ENCODE data around the gene DERL3. TPM values are rescaled to one million over a fixed set of nuclear protein-coding genes. Genes with fewer than 3 reads are reported as not detected.
A peak's percentile ranks its signal among the peaks of the same experiment; 100 is the strongest.

Gene DERL3
- total RNA-seq, 1 experiment from 2014 or later: 9.8 TPM

GRCh38 chr22:23789121-23789520 lies 49.7 kb downstream of the DERL3 start:
- Histone ChIP-seq H4K91ac (ENCODE audit: insufficient read length, low read depth, low read length) (no peak overlapping the region), H3K4ac (ENCODE audit: low read depth, low read length) (no peak overlapping the region), H2AFZ (ENCODE audit: low read length) (no peak overlapping the region), H2BK15ac (ENCODE audit: low read depth, low read length) (no peak overlapping the region), H3K9me3 (ENCODE audit: control insufficient read depth, low read depth, low read length) (no peaks in the 10 kb centered on the region), H3K79me2 (ENCODE audit: insufficient read depth, low read length) (peaks cover 16% of the 10 kb centered on the region; the same call in 1 of the 2 replicates), H3K27me3 (ENCODE audit: insufficient read depth, low read length) (no peaks in the 10 kb centered on the region; the same call in 1 of the 2 replicates), H4K5ac (ENCODE audit: insufficient read length, low read depth, low read length) (no peak overlapping the region), H3K79me1 (ENCODE audit: insufficient read depth, low read depth, low read length, poor library complexity, severe bottlenecking) (no peaks in the 10 kb centered on the region), H3T11ph (ENCODE audit: low read length) (no peak overlapping the region), H2BK5ac (ENCODE audit: insufficient read length, low read length) (no peak overlapping the region), H3K23me2 (ENCODE audit: insufficient read length, low read depth, low read length, poor library complexity, severe bottlenecking) (peaks cover 2% of the 10 kb centered on the region), H3K4me2 (ENCODE audit: insufficient read depth, insufficient read length, low read length) (no peak overlapping the region), H4K8ac (replicated peaks; ENCODE audit: insufficient read length, low read depth, low read length) (no peak overlapping the region), H2AK5ac (ENCODE audit: insufficient read length, low read length) (no peak overlapping the region), H3K27ac (ENCODE audit: insufficient read length, low read depth, low read length) (no peak overlapping the region), H3K18ac (ENCODE audit: insufficient read length, low read depth, low read length) (no peak overlapping the region), H2BK12ac (ENCODE audit: insufficient read length, low read depth, low read length) (no peak overlapping the region), H3K56ac (ENCODE audit: insufficient read length, low read depth, low read length) (no peak overlapping the region), H2BK120ac (ENCODE audit: low read depth, low read length, poor library complexity, severe bottlenecking) (no peak overlapping the region), H3K23ac (ENCODE audit: insufficient read length, low read depth, low read length) (no peak overlapping the region), H3K14ac (ENCODE audit: insufficient read depth, low read length) (no peak overlapping the region), H3K4me1 (ENCODE audit: insufficient read depth, low read length) (peaks cover 2% of the 10 kb centered on the region; the same call in 1 of the 2 replicates), H3K9ac (ENCODE audit: extremely low read depth, insufficient read length, low read length) (no peak overlapping the region), H4K20me1 (ENCODE audit: control insufficient read depth, insufficient read depth, insufficient read length) (no peaks in the 10 kb centered on the region), H2BK20ac (ENCODE audit: low read depth, low read length, poor library complexity, severe bottlenecking) (no peak overlapping the region)
- WGBS (ENCODE audit: extremely low coverage, insufficient read length, low lambda C conversion rate): no CpG with 5 or more reads among the region's 4 CpGs
- Mint-ChIP-seq H3K4me1 (peaks cover 22 to 30% of the 10 kb centered on the region in 2 experiments), H3K9me3 (no peaks in the 10 kb centered on the region), H3K36me3 (ENCODE audit: insufficient read depth in 1 of 3, low read depth in 3 of 3) (peaks cover 10 to 32% (median 29%) of the 10 kb centered on the region in 3 experiments; a peak in 6 of 7 replicates), H3K27me3 (ENCODE audit: low read depth) (no peaks in the 10 kb centered on the region), H3K27ac (no peak overlapping the region; a peak in 1 of 7 replicates), H3K4me3 (peak overlapping the region in 1 of 2 experiments; percentile 45; a peak in 2 of 5 replicates)
- DNase-seq: peak; percentile 34
- TF ChIP-seq, protein P1, sequence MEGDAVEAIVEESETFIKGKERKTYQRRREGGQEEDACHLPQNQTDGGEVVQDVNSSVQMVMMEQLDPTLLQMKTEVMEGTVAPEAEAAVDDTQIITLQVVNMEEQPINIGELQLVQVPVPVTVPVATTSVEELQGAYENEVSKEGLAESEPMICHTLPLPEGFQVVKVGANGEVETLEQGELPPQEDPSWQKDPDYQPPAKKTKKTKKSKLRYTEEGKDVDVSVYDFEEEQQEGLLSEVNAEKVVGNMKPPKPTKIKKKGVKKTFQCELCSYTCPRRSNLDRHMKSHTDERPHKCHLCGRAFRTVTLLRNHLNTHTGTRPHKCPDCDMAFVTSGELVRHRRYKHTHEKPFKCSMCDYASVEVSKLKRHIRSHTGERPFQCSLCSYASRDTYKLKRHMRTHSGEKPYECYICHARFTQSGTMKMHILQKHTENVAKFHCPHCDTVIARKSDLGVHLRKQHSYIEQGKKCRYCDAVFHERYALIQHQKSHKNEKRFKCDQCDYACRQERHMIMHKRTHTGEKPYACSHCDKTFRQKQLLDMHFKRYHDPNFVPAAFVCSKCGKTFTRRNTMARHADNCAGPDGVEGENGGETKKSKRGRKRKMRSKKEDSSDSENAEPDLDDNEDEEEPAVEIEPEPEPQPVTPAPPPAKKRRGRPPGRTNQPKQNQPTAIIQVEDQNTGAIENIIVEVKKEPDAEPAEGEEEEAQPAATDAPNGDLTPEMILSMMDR (conservative IDR thresholded peaks at IDR 0.05): no peak
